HT1080 (cell line): ENCODE data around the gene RPS6KA2. TPM values are rescaled to one million over a fixed set of nuclear protein-coding genes. Genes with fewer than 3 reads are reported as not detected.
A peak's percentile ranks its signal among the peaks of the same experiment; 100 is the strongest.

Source experiments
- DNase-seq: peaks from one replicate; pipeline ENCODE4 v3.0.0-alpha.2; 2015; ENCODE audit warnings: low read depth
- total RNA-seq: library from RNA; depleted of rRNA; stranded (reverse); fragments of >200 nt; shearing (Covaris generic); gene quantifications from 2 replicates; pipeline ENCODE4 v1.2.3, GENCODE V29; 2014

RPS6KA2 gene
- total RNA-seq, 1 experiment from 2014 or later = 3.2 TPM

- no peak for DNase-seq
These were observed 48.4 kb downstream of the RPS6KA2 start for GRCh38 chr6:166578536-166579236.

- DNase-seq = no peak
These were observed 51.8 kb downstream of the RPS6KA2 start for GRCh38 chr6:166575205-166575604.

- DNase-seq = no peak
These were observed 53.4 kb downstream of the RPS6KA2 start for GRCh38 chr6:166573511-166574216.

- no peak for DNase-seq
These were observed 54.4 kb downstream of the RPS6KA2 start for GRCh38 chr6:166572370-166573261.

- DNase-seq = no peak
These were observed 55.9 kb downstream of the RPS6KA2 start for GRCh38 chr6:166570929-166571713.

GRCh38 chr6:166569206-166569605 is 57.8 kb downstream of the RPS6KA2 start:
- DNase-seq = no peak

- no peak for DNase-seq
These were observed 59.2 kb downstream of the RPS6KA2 start for GRCh38 chr6:166567813-166568212.

GRCh38 chr6:166567107-166567506 is 59.9 kb downstream of the RPS6KA2 start:
- peak; percentile 99 for DNase-seq

GRCh38 chr6:166566026-166567011 is 60.7 kb downstream of the RPS6KA2 start:
- no peak for DNase-seq

GRCh38 chr6:166565084-166565967 is 61.7 kb downstream of the RPS6KA2 start:
- no peak for DNase-seq

- DNase-seq = no peak
These were observed 63.2 kb downstream of the RPS6KA2 start for GRCh38 chr6:166563805-166564204.

- DNase-seq = no peak
These were observed 63.9 kb downstream of the RPS6KA2 start for GRCh38 chr6:166563200-166563599.

- no peak for DNase-seq
These were observed 64.3 kb downstream of the RPS6KA2 start for GRCh38 chr6:166562726-166563125.

GRCh38 chr6:166561771-166562359 is 65.2 kb downstream of the RPS6KA2 start:
- DNase-seq = no peak

GRCh38 chr6:166560222-166560621 is 66.8 kb downstream of the RPS6KA2 start:
- DNase-seq = no peak

- DNase-seq = no peak
These were observed 67.4 kb downstream of the RPS6KA2 start for GRCh38 chr6:166559662-166560061.

GRCh38 chr6:166559211-166559610 is 67.8 kb downstream of the RPS6KA2 start:
- DNase-seq = peak; percentile 58
